GM19025 (cell line): ENCODE measurements around the gene PPIL1.
"Not testable (repeated sequence)": the region's sequence is repeated elsewhere in the genome, so short reads cannot be mapped to it uniquely, and the experiment has no call there.

ENCODE experiments used
- ATAC-seq: cut with Tn5 transposase; IDR thresholded peaks from one replicate; pipeline ENCODE4 v1.9.1; 2021; ENCODE audit warnings: mild to moderate bottlenecking, low read depth, moderate library complexity; ENCODE audit not compliant: unreplicated experiment

PPIL1 gene

DNA sequence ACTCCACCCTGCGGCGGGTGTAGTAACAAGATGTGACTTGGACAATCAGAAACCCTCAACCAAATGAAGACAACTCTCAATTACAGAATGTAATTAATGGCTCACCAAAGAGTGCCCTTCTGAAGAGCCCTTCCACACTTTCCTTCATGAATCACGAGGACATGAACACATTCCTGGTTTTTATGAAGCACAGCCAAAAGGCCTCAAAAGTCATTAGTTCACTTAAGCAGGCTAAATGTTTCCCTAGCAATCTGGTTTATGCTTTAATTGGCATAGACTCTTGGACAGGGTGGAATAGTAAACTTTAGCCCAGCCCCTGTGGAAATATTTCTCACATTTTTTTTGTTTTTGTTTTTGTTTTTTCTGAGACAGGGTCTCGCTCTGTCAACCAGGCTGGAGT, 55.8 kb downstream of the PPIL1 start:
- no peak for ATAC-seq

DNA sequence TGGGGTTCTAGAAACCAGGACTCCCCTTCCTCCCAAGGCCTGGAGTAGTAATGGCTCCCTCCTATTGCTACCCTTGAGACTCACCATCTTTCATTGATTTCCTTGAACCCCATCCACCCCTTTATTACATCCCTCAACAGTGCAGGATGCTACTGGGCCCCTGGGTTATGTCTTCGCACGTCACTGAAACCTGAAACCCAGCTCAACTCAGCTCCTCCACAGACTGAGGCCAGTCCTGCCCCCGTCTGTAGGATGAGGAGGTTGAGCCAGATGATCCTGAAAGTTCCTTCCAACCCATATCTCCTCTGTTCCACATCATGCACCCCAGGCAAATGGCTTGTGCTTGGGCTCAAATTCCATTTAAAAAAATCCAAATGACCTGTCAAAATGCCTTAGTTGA, 56.8 kb downstream of the PPIL1 start:
- ATAC-seq = no peak

DNA sequence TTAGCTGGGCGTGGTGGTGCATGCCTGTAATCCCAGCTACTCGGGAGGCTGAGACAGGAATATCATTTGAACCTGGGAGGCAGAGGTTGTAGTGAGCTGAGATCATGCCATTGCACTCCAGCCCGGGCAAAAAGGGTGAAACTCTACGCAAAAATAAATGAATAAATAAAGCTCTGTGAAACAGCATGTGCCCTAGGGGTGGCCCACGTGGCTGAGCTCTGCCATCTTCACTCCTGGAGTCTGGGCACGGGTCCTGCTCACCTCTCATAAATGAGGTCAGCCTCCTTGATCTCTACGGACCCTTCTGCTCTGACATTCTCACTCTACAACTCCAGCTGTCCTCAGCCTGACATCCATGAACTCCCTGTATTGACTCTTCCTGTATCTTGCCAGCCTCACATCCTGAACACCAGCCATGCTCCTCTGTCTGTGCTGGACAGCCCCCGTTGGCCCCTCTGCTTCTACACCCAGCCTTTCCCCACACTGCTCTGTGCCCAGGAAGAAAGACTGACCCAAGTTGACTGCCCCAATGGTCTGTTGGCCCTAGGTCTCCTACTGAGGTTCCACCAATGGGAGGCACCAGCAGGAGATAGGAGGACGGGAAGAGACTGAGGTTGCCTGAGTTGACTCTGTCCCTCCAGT, 57.3 kb downstream of the PPIL1 start:
- no peak for ATAC-seq

DNA sequence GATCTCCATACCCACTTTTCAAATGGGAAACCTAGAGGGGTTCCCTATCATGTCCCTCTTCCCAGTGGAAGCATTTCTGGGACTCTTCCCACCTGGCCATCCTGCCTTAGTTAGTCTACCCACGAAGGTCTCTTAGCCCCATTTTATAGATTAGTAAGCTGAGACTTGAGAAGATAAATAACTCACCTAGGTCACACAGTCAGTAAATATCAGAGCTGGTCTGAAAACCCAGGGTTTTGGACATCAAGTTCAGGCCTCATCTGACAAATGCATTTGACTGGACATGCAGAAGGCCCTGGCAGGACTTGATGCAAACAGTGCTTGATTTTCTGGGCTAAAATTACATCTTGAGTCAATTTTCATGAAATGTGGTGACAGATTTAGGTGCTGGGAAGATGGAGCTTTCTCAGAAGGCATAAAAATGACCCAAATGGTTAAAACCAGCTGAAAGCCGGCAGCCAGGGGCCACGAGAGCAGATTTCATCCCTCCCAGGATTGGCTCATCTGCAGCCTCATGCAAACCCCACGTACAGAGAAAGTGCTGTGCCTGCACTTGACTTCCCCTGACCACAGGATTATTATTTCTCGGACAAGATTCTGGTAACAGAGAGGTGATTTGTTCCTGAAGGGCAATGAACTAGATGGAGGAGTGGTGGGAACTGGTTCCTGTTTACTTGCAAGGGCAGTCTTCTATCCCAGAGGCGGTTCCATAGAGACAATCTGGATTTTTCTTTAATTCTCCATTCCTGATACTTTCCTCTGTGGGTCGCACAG, 58.5 kb downstream of the PPIL1 start:
- no peak for ATAC-seq

DNA sequence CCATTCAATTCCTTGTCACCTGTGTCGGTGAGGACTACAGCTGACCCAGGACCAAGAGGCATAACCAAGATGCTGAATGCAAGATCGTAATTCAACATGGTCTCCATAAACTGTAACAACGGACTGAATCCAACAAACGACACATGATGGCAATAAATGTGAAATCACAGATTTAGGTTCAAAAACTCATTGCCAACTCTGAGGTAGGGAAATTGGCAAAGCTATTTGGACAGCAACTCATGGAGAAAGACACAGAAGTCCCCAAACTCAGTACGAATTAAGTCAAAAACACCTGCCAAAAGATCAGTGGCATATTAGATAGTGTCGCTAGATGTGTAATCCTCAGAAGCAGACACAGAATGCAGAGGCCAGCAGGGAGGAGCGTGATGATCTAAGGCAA, 60.4 kb downstream of the PPIL1 start:
- no peak for ATAC-seq

DNA sequence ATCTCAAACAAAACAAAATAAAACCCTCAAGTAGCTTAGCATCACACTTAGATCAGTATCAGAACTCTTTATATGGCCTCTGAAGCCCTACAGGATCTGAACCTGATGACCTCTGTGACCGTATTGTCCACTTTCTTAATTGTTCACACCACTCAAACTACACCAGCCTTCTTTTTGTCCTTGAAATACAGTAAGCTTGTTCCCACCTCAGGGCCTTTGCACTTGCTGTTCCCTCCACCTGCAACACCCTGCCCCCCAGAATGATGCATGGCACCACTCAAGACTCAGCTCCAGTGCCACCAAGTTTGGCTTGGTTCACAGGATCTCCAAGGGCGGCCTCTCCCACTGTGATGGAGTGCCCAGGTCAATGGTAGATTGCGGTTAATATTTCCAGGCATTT, 61.1 kb downstream of the PPIL1 start:
- no peak for ATAC-seq

DNA sequence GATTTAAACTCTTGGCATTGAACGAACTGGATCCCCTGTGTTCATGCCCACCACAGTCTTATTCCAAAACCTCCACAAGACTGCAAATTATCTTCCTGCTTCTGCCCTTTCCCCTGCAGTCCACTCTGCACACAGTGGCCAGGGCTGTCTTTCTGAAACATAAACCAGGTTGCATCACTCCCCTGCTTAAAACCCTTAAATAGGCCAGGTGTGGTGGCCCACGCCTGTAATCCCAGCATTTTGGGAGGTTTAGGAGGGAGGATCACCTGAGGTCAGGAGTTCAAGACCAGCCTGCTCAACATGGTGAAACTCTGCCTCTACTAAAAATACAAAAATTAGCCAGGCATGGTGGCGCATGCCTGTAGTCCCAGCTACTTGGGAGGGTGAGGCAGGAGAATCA, 61.6 kb downstream of the PPIL1 start:
- ATAC-seq = not testable (repeated sequence)

DNA sequence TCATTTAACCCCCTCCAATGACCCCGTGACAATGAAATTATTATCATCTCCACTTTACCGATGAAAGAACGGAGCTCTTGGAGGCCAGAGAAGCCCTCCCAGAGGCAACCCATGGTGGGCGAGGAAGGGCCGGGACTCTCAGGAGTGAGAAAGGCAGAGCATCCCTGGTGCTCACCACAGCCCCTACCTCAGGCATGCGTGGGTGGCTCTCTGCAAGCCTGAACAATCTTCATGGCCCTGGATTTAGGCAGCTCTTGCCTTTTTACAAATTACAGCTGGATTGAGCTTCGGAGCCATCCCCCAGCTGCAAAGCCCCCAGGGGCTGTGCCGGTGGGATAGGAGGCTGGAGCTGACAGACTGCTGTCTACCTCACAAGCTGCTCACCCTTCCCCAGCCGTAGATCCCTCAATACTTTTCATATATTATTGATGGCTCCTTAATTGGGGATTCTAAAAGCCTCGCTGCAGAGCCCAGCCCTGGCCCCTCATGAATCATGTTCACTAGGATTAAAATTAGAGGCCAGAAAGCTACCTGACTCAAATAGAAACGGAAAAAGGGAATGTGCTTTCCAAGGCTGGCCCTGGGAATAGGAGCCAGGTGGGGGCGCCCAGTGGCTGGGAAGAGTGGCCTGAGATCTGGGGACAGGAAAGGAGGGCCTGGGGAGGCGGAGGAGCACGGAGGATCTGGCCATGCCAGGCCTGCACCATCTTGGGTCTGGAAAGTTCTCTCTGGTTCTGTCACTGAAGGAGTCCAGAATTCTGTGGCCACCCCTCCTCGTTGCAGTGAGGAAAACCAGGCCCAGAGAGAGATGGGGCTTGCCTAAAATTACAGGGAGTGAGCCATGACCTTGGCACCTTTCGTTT, 64.4 kb downstream of the PPIL1 start:
- no peak for ATAC-seq

DNA sequence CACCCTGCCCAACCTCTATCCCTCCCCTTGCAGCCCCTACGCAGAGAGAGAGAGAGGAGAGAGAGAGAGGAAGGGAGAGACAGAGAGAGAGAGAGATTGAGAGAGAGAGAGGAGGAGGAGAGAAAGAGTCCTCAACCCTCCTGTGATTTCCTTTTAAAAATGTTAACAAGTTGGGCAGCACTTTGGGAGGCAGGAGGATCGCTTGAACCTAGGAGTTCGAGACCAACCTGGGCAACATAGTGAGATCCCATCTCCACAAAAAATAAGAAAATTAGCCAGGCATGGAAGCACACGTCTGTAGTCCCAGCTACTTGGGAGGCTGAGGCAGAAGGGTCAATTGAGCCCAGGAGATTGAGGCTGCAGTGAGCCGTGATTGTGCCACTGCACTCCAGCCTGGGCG, 65.4 kb downstream of the PPIL1 start:
- no peak for ATAC-seq

DNA sequence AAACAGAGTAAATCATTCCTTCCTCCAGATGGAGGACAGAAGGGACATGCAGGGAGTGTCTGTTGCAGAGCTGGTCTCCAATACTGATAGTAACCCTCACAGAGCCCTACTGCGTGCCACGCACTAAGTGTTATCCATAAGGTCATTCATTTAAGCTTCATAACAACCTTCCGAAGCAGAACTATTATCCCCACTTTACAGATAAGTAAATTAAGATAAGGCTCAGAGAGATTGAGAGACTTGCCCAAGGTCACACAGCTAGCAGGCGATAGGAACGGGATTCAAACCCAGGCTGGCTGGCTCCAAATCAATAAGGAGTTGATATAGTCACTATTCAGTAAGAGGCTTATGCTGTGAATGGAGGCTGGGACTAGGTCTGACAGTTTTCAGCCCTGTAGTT, 66.0 kb downstream of the PPIL1 start:
- no peak for ATAC-seq

DNA sequence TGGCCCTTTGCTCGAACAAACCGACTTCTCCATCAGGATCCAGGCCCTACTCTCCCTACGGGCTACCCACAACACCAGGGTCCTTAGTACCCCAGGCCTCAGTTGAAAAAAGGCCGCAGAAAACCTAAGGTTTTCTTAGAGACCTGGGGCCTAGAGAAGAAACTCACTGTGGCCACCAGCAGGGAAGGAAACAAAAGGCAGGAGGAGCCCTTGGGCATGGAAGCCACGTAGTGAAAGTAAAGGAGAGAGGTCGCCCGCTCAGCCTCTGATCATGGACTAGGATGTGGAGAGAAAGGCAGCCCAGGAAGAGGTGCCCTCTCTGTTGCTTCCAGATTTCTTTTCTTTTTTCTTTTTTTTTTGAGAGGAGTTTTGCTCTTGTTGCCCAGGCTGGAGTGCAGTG, 66.9 kb downstream of the PPIL1 start:
- ATAC-seq = no peak

DNA sequence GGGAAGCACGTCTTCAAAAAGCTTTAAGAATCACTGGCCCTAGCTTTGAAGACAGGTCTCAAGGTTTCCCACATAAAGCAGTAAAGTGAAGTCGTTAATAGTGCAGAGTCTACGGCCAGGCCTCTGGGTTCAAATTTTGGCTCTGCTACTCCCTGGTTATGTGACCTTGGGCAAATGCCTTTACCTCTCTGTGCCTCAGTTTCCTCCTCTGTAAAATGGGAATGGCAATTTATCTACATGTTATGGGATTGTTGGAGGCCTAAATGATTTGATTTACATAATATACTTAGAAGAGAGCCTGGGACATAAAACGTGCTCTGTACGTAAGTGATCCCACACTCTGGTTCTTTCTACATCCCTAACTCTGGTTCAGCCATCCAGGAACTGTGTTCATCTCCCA, 67.5 kb downstream of the PPIL1 start:
- ATAC-seq = no peak

DNA sequence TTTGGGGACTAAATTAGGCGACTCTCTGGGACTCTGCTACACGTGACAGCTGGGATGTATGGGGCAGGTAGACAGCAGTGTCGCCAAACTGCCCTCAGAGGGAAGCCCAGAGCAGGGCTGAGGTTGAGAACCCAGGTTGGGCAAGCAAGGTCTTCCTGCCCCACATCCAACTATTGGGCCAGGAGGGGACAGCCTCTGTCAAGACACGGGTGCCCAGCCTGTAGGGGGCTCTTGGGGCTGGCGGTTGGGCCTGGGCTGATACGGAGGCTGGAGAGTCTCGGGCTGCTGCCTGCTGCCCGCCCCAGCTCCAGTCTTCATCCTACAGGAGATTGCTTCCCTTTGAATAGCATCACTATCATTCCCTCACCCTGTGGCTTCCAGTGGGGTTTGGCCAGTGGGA, 68.7 kb downstream of the PPIL1 start:
- no peak for ATAC-seq

DNA sequence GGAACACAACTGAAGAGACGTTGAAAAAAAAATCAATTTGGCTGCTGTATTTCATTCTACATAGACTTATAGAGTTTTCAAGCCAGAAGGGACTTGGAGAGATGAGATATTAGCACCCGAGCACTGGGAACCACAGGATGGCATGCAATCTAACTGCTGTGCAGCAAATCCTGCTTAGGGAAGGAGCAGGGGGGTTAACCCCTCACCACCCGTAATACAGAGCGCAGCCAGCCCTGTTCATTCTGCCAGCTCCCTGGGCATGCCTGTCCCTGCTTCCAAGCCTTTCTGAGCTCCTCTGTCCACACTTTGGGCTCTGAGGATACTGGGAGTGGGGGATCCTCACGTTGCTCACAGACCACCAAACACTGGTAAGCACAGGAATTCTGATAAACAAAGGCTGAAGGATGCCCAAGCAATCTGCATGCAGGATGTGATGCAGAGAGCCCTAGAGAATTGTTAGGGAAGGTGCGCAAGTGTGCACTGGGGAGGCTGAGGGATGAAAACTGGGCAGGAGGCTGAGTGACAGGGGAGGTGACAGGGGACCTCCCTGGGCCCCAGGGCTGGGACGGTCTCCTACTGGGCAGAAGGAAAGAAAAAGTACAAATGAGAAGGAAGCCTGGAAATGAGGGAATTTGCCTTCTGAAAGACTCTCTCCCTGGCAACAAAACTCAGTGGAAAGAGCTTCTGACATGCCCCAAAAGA, 69.4 kb downstream of the PPIL1 start:
- ATAC-seq = no peak
